Measurements from ENCODE around the gene MX2. TPM values are rescaled to one million over a fixed set of nuclear protein-coding genes. Genes with fewer than 3 reads are reported as not detected.

MX2 gene
- total RNA-seq, 2 donors from 2014 or later = 1.6 to 11.4 TPM

DNA sequence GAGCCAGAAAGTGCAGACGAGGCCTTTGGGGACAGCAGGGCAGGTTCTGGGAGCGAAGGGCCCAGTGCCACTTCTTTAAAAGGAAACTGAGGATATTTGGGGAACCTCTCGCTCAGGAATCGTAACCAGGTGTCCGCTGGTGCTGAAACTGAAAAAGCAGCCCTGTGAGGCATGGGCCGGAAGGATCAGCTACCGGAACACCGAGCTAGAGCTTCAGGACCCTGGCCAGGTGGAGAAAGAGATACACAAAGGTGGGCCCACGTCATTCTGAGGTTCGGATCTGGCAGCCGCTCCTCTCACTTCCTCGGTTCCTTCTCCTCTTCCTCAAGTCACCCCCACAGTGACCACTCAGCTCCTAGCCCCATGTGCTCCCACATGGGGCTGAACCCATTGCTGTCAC, 18.1 kb downstream of the MX2 start:
- Histone ChIP-seq H3K4me3 (ENCODE audit: low read length) (no peak overlapping the region), H3K36me3 (ENCODE audit: control insufficient read depth, insufficient read depth, low read length) (no peaks in the 10 kb centered on the region), H3K9ac (ENCODE audit: extremely low read depth, low read length, poor library complexity, severe bottlenecking) (no peak overlapping the region), H3K4me1 (ENCODE audit: control insufficient read depth, insufficient read depth, low read length) (peaks cover 7% of the 10 kb centered on the region), H3K9me3 (ENCODE audit: control insufficient read depth, low read length) (no peaks in the 10 kb centered on the region), H3K27ac (ENCODE audit: low read depth, low read length) (no peak overlapping the region), H3K27me3 (ENCODE audit: control insufficient read depth, insufficient read depth, low read length, poor library complexity, severe bottlenecking) (no peaks in the 10 kb centered on the region)
- Mint-ChIP-seq H3K4me1 (peaks cover 2% of the 10 kb centered on the region), H3K27me3 (ENCODE audit: insufficient read depth) (peaks cover 4% of the 10 kb centered on the region), H3K27ac (no peak overlapping the region), H3K4me3 (no peak overlapping the region), H3K36me3 (ENCODE audit: low read depth) (no peaks in the 10 kb centered on the region), H3K9me3 (peaks cover 6% of the 10 kb centered on the region)
- WGBS, 2 experiments (ENCODE audit: insufficient coverage in 1 of 2, insufficient read length in 1 of 2) = 92 to 97% methylated on average over 8 to 12 of the region's 12 CpGs
- no peak for DNase-seq
- TF ChIP-seq, protein P1, sequence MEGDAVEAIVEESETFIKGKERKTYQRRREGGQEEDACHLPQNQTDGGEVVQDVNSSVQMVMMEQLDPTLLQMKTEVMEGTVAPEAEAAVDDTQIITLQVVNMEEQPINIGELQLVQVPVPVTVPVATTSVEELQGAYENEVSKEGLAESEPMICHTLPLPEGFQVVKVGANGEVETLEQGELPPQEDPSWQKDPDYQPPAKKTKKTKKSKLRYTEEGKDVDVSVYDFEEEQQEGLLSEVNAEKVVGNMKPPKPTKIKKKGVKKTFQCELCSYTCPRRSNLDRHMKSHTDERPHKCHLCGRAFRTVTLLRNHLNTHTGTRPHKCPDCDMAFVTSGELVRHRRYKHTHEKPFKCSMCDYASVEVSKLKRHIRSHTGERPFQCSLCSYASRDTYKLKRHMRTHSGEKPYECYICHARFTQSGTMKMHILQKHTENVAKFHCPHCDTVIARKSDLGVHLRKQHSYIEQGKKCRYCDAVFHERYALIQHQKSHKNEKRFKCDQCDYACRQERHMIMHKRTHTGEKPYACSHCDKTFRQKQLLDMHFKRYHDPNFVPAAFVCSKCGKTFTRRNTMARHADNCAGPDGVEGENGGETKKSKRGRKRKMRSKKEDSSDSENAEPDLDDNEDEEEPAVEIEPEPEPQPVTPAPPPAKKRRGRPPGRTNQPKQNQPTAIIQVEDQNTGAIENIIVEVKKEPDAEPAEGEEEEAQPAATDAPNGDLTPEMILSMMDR (conservative IDR thresholded peaks at IDR 0.05) = no peak

DNA sequence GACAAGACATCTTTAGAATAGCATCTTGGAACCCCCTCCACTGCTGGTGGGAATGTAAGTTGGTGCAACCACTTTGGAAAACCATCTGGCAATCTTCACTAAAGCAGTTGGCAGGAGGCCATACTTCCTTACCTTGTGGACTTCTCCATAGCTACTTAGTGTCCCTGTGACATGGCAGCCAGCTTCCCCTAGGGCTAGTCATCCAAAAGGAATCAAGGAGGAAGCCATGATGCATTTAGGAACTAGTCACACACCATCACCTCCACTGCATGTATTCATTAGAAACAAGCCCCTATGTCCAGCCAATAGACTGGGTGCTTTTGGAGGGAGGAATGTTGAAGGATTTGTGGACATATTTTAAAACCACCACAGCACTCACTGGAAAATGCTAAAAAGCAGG, 19.9 kb downstream of the MX2 start:
- H3K4me3 Mint-ChIP-seq = no peak overlapping the region
- Histone ChIP-seq H3K9ac (ENCODE audit: extremely low read depth, low read length, poor library complexity, severe bottlenecking) (no peak overlapping the region), H3K36me3 (ENCODE audit: control insufficient read depth, insufficient read depth, low read length) (no peaks in the 10 kb centered on the region), H3K27ac (ENCODE audit: low read depth, low read length) (no peak overlapping the region), H3K27me3 (ENCODE audit: control insufficient read depth, insufficient read depth, low read length, poor library complexity, severe bottlenecking) (no peaks in the 10 kb centered on the region), H3K9me3 (ENCODE audit: control insufficient read depth, low read length) (no peaks in the 10 kb centered on the region), H3K4me1 (ENCODE audit: control insufficient read depth, insufficient read depth, low read length) (no peaks in the 10 kb centered on the region), H3K4me3 (ENCODE audit: low read length) (no peak overlapping the region)
- no peak for DNase-seq
- no peak overlapping the region for H3K27ac Mint-ChIP-seq
- peaks cover 2% of the 10 kb centered on the region for H3K4me1 Mint-ChIP-seq
- peaks cover 9% of the 10 kb centered on the region for H3K9me3 Mint-ChIP-seq
- H3K36me3 Mint-ChIP-seq (ENCODE audit: low read depth) = no peaks in the 10 kb centered on the region
- TF ChIP-seq, protein P1 (conservative IDR thresholded peaks at IDR 0.05) = no peak
- peaks cover 4% of the 10 kb centered on the region for H3K27me3 Mint-ChIP-seq (ENCODE audit: insufficient read depth)

DNA sequence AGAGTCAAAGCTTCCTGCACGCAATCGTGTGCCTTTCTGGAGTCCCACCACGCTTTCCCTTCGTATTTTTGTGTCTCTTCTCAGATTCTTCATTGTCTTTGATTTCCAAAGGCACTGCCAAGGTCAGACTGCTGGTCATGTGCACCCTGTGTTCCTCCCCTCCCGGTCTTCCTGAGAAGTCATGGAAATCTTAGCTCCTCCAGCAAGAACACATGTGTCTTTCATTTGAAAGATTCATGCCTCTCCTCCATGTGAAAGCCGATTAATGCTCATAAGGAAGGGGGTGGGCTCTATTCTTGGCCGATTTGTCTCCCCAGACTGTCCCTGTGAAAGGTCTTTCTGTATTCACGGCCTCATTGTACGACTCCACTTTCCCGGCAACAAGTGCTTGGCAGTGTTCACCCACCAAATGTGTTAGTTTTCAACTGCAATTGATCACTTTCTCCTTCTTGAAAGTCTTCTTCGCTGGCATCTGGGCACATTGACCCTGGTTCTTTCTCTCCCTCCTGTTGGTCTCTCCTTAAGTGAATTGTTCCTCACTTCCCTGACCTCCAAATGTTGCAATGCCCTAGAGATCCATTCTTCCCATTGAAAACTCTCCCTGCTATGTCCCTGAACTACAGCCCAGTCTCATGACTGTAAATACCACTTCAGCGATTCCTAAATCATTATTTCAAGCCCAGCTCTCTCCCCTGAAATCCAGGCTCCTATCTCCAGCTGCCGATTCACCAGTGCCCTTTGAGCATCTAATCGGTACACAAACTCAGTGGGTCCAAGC, 25.4 kb downstream of the MX2 start:
- Histone ChIP-seq H3K36me3 (ENCODE audit: control insufficient read depth, insufficient read depth, low read length) (no peaks in the 10 kb centered on the region), H3K27ac (ENCODE audit: low read depth, low read length) (no peak overlapping the region), H3K4me3 (ENCODE audit: low read length) (no peak overlapping the region), H3K27me3 (ENCODE audit: control insufficient read depth, insufficient read depth, low read length, poor library complexity, severe bottlenecking) (no peaks in the 10 kb centered on the region), H3K9me3 (ENCODE audit: control insufficient read depth, low read length) (no peaks in the 10 kb centered on the region), H3K4me1 (ENCODE audit: control insufficient read depth, insufficient read depth, low read length) (no peaks in the 10 kb centered on the region), H3K9ac (ENCODE audit: extremely low read depth, low read length, poor library complexity, severe bottlenecking) (no peak overlapping the region)
- 92 to 95% methylated on average over 13 to 14 of the region's 14 CpGs for WGBS, 2 experiments (ENCODE audit: insufficient coverage in 1 of 2, insufficient read length in 1 of 2)
- TF ChIP-seq, protein P1 (conservative IDR thresholded peaks at IDR 0.05) = no peak
- Mint-ChIP-seq H3K27me3 (ENCODE audit: insufficient read depth) (no peaks in the 10 kb centered on the region), H3K27ac (no peak overlapping the region), H3K4me1 (no peaks in the 10 kb centered on the region), H3K36me3 (ENCODE audit: low read depth) (no peaks in the 10 kb centered on the region), H3K9me3 (peaks cover 6% of the 10 kb centered on the region), H3K4me3 (no peak overlapping the region)
- DNase-seq = no peak
